ENCODE results near the gene FGF21. TPM values are rescaled to one million over a fixed set of nuclear protein-coding genes. Genes with fewer than 3 reads are reported as not detected.

Gene FGF21
- total RNA-seq, 1 donor from 2014 or later = not detected

DNA sequence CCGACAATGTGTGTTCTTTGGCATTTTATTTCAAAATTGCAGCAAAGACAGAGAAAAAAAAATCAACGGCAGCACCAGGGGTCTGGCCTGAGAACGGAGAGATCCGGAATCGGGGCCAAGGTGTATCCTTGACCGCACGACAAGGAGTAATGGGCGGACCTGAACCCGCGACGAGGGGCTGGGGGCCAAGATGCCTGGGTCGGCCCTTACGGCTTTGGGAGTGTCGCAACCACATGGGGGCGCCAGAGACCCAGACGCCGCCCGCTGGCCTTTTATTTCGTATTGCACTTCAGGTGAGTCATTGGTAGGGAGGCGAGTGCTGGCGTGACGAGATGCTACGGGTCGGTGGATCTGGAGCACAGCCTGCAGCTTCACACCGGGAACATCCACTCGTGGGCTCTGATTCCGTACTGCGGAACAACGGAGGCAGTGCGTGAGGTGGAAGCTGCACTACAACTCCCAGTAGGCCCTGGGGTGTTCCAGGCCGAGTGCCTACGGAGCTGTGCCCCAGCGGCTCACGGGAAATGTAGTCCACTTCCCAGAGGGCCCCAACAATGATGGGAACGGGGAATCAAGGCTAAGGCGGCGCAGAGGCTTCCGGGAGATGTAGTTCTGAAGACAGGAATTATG, 39.8 kb downstream of the FGF21 start:
- peaks cover 4% of the 10 kb centered on the region for H3K27me3 Mint-ChIP-seq (ENCODE audit: unreplicated experiment)
- no peaks in the 10 kb centered on the region for H3K9me3 Mint-ChIP-seq (ENCODE audit: unreplicated experiment)
- TF ChIP-seq, protein P1, sequence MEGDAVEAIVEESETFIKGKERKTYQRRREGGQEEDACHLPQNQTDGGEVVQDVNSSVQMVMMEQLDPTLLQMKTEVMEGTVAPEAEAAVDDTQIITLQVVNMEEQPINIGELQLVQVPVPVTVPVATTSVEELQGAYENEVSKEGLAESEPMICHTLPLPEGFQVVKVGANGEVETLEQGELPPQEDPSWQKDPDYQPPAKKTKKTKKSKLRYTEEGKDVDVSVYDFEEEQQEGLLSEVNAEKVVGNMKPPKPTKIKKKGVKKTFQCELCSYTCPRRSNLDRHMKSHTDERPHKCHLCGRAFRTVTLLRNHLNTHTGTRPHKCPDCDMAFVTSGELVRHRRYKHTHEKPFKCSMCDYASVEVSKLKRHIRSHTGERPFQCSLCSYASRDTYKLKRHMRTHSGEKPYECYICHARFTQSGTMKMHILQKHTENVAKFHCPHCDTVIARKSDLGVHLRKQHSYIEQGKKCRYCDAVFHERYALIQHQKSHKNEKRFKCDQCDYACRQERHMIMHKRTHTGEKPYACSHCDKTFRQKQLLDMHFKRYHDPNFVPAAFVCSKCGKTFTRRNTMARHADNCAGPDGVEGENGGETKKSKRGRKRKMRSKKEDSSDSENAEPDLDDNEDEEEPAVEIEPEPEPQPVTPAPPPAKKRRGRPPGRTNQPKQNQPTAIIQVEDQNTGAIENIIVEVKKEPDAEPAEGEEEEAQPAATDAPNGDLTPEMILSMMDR (IDR thresholded peaks at IDR 0.05; ENCODE audit: unreplicated experiment) = peak; percentile 93

GRCh38 chr19:48795685-48796070, 40.4 kb downstream of the FGF21 start:
- no peak for DNase-seq (ENCODE audit: low spot score)
- TF ChIP-seq, protein P1 (IDR thresholded peaks at IDR 0.05; ENCODE audit: unreplicated experiment) = no peak
- peaks cover 2% of the 10 kb centered on the region for H3K4me1 Mint-ChIP-seq (ENCODE audit: unreplicated experiment)
- H3K36me3 Mint-ChIP-seq (ENCODE audit: low read depth, unreplicated experiment) = peaks cover 3% of the 10 kb centered on the region
- H3K27ac Mint-ChIP-seq (ENCODE audit: unreplicated experiment) = peak overlapping the region; percentile 93
- H3K4me3 Mint-ChIP-seq (ENCODE audit: unreplicated experiment) = peak overlapping the region; percentile 94
- peaks cover 4% of the 10 kb centered on the region for H3K27me3 Mint-ChIP-seq (ENCODE audit: unreplicated experiment)
- no peaks in the 10 kb centered on the region for H3K9me3 Mint-ChIP-seq (ENCODE audit: unreplicated experiment)

More for the DNA sequence above, 39.8 kb downstream of the FGF21 start:
- H3K4me1 Mint-ChIP-seq (ENCODE audit: unreplicated experiment) = peaks cover 2% of the 10 kb centered on the region
- H3K4me3 Mint-ChIP-seq (ENCODE audit: unreplicated experiment) = peak overlapping the region; percentile 94
- H3K27ac Mint-ChIP-seq (ENCODE audit: unreplicated experiment) = peak overlapping the region; percentile 93
- DNase-seq (ENCODE audit: low spot score) = peak; percentile 87
- peaks cover 3% of the 10 kb centered on the region for H3K36me3 Mint-ChIP-seq (ENCODE audit: low read depth, unreplicated experiment)

DNA sequence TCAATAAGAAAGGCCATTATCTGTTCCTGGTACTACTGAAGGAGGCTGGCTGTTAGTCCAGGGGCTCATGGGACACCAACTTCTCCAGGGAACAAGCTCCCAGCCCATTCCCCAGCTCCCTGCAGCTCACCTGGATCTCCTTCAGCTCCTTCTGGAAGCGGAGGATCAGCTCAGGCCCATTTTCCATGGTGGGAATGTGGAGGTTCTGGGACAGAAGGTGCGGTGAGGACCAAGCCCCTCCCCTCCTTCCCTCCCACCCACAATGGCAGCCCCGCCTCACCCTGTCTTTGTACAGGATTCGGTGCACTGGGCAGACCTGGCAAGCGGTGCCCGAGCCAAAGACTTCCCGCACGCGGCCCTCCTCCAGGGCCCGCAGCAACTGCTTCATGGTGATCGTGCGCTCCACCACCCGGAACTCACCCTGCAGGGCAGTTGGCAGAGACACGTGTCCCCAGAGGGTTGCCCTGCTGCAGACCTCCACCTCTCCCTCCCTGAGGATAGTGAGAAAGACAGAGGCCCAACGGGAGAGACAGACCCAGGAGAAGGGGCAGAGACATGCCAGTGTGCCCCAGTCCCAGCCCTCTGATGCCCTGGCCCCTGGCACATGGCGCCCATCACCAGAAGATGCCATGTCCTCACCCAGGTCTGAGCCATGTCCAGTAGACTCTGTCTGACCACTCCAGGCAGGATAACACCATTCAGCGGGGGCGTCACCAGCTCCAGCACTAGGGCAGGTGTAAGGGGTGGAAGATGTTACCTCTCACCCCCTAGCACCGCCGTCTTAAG, 41.2 kb downstream of the FGF21 start:
- no peak for DNase-seq (ENCODE audit: low spot score)
- Mint-ChIP-seq H3K27me3 (ENCODE audit: unreplicated experiment) (peaks cover 6% of the 10 kb centered on the region), H3K9me3 (ENCODE audit: unreplicated experiment) (no peaks in the 10 kb centered on the region), H3K36me3 (ENCODE audit: low read depth, unreplicated experiment) (peaks cover 3% of the 10 kb centered on the region), H3K4me1 (ENCODE audit: unreplicated experiment) (peaks cover 2% of the 10 kb centered on the region), H3K4me3 (ENCODE audit: unreplicated experiment) (no peak overlapping the region), H3K27ac (ENCODE audit: unreplicated experiment) (no peak overlapping the region)
- TF ChIP-seq, protein P1 (IDR thresholded peaks at IDR 0.05; ENCODE audit: unreplicated experiment) = no peak

DNA sequence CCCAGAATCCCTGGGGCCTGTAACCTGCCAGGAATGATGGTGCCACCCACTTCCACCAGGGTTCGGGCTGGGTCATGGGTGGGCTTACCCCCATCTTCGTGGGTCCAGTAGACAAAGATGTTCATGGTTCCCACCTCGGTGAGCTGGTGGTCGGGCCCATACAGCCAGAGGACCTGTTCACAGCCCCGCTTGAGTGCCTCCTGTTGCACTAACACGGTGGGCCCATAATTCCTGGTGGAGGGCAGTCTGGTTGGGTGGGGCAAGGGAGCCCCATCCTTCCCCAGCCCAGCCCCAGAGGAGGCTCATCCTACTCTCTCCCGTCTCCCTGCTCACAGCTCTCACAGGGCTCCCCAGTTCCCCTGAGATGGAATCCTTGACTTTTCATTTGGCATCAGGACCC, 41.8 kb downstream of the FGF21 start:
- Mint-ChIP-seq H3K4me3 (ENCODE audit: unreplicated experiment) (no peak overlapping the region), H3K9me3 (ENCODE audit: unreplicated experiment) (no peaks in the 10 kb centered on the region), H3K27ac (ENCODE audit: unreplicated experiment) (no peak overlapping the region), H3K36me3 (ENCODE audit: low read depth, unreplicated experiment) (peaks cover 3% of the 10 kb centered on the region), H3K27me3 (ENCODE audit: unreplicated experiment) (peaks cover 6% of the 10 kb centered on the region), H3K4me1 (ENCODE audit: unreplicated experiment) (peaks cover 2% of the 10 kb centered on the region)
- TF ChIP-seq, protein P1 (IDR thresholded peaks at IDR 0.05; ENCODE audit: unreplicated experiment) = no peak
- no peak for DNase-seq (ENCODE audit: low spot score)

DNA sequence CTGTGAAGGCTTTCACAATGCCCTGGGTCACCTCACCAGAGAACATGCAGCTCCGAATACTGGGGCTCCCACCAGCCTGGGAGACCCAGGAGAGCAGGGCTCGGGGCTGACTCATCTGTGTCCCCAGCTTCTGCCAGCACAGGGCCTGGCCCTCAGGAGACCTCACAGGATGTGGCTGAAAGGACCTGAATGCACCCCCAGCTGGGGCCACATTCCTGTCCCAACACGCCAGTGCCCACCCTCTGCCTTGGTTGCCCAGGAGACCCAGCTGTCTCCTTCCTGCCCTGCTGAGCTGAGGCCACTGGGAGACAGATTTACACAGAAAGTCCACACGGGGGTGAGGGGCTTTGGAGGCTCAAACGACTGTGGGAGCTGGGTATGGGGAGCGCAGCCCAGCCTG, 43.6 kb downstream of the FGF21 start:
- Mint-ChIP-seq H3K4me3 (ENCODE audit: unreplicated experiment) (no peak overlapping the region), H3K27me3 (ENCODE audit: unreplicated experiment) (peaks cover 9% of the 10 kb centered on the region), H3K9me3 (ENCODE audit: unreplicated experiment) (no peaks in the 10 kb centered on the region), H3K36me3 (ENCODE audit: low read depth, unreplicated experiment) (peaks cover 3% of the 10 kb centered on the region), H3K27ac (ENCODE audit: unreplicated experiment) (no peak overlapping the region), H3K4me1 (ENCODE audit: unreplicated experiment) (peaks cover 2% of the 10 kb centered on the region)
- DNase-seq (ENCODE audit: low spot score) = no peak
- TF ChIP-seq, protein P1 (IDR thresholded peaks at IDR 0.05; ENCODE audit: unreplicated experiment) = no peak
